K562 treated with DMSO at 1 percent for 4 hours (cell line): ENCODE measurements around the gene XIRP1. TPM values are rescaled to one million over a fixed set of nuclear protein-coding genes. Genes with fewer than 3 reads are reported as not detected.

ENCODE experiments used
- total RNA-seq: library from RNA; unstranded; fragments of 300-600 nt; gene quantifications from 2 replicates; pipeline ENCODE4 v1.2.3, GENCODE V29; 2022; ENCODE audit not compliant: insufficient read depth

Gene XIRP1, protein sequence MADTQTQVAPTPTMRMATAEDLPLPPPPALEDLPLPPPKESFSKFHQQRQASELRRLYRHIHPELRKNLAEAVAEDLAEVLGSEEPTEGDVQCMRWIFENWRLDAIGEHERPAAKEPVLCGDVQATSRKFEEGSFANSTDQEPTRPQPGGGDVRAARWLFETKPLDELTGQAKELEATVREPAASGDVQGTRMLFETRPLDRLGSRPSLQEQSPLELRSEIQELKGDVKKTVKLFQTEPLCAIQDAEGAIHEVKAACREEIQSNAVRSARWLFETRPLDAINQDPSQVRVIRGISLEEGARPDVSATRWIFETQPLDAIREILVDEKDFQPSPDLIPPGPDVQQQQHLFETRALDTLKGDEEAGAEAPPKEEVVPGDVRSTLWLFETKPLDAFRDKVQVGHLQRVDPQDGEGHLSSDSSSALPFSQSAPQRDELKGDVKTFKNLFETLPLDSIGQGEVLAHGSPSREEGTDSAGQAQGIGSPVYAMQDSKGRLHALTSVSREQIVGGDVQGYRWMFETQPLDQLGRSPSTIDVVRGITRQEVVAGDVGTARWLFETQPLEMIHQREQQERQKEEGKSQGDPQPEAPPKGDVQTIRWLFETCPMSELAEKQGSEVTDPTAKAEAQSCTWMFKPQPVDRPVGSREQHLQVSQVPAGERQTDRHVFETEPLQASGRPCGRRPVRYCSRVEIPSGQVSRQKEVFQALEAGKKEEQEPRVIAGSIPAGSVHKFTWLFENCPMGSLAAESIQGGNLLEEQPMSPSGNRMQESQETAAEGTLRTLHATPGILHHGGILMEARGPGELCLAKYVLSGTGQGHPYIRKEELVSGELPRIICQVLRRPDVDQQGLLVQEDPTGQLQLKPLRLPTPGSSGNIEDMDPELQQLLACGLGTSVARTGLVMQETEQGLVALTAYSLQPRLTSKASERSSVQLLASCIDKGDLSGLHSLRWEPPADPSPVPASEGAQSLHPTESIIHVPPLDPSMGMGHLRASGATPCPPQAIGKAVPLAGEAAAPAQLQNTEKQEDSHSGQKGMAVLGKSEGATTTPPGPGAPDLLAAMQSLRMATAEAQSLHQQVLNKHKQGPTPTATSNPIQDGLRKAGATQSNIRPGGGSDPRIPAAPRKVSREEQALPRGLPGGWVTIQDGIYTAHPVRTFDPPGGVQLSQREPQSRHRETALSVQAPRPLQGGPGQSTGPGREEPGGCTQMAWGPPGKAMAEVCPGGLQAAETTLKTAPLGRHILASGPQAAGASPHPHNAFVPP (N-terminal part only)
- not detected in 2 replicates for total RNA-seq

DNA sequence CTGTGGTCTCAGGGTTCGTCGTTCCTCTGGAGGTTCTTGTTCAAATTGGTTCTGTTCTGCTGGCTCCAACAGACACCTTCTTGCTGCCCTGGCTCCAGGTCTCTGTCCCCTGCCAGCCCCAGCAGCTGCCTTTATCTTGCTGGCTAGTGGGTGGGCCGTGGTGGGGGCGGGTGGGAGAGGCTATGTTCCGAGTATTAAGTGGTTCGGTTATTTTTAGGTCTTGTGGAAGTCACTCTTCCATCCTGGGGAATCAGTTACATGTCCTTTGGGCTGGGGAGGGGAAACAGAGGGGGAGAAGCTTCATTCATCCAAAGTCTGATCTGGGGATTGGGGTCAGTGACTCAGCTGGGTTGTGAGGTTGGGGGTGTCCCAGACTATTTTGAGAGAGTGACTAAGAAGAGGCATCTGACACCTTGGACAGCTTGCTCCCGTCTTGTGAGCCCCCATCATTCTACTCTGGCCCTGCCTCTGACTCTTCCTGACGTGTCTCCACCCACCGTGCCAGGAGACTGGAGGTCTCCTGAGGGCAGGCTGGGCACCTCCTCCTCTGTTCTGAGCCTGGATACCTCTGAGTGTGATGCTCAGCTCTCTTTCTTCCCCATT is at the start of gene XIRP1:
Gene XIRP1 (minus strand): TSS at position 106 of the 603 bp plus-strand sequence. CDS start 3,150 bp downstream, outside the sequence.

Other genes starting within 250 kb of the XIRP1 start
- not detected in 2 replicates for gene SCN11A, start 140.7 kb downstream of the XIRP1 start, total RNA-seq
- gene WDR48, start 140.6 kb downstream of the XIRP1 start, total RNA-seq = 20.1 and 21.2 TPM in 2 replicates
- gene GORASP1, start 85.0 kb downstream of the XIRP1 start, total RNA-seq = 67.8 and 69.0 TPM in 2 replicates
- gene TTC21A, start 84.9 kb downstream of the XIRP1 start, total RNA-seq = 0.39 and 5.0 TPM in 2 replicates
- 23.3 and 31.1 TPM in 2 replicates for gene CSRNP1, start 39.0 kb downstream of the XIRP1 start, total RNA-seq
- 0.24 TPM in 1 of 2 replicates, not detected in the other for gene CX3CR1, start 87.4 kb upstream of the XIRP1 start, total RNA-seq
- gene CCR8, start 137.1 kb upstream of the XIRP1 start, total RNA-seq = not detected in 2 replicates
- gene SLC25A38, start 190.8 kb upstream of the XIRP1 start, total RNA-seq = 34.3 and 47.4 TPM in 2 replicates
- 3,948 and 4,306 TPM in 2 replicates for gene RPSA, start 214.1 kb upstream of the XIRP1 start, total RNA-seq